Mucosa of descending colon (tissue), 3 donors: ENCODE data around the gene COIL. TPM values are rescaled to one million over a fixed set of nuclear protein-coding genes. Genes with fewer than 3 reads are reported as not detected.

Experiments
- ATAC-seq: fragments of 200-7000 bp; cut with Tn5 transposase; one replicate; pipeline ENCODE4 v1.9.1; 2020; ENCODE audit warnings: mild to moderate bottlenecking, moderate library complexity
- DNase-seq, 3 donors: peaks; one replicate each; pipeline ENCODE4 v3.0.0-alpha.2; 2020
- H3K36me3 ChIP-seq: fragments of 200-600 bp; one replicate; pipeline ENCODE4 v1.8.0; 2021; ENCODE audit warnings: low read depth, mild to moderate bottlenecking
- H3K4me1 ChIP-seq: fragments of 200-600 bp; one replicate; pipeline ENCODE4 v1.8.0; 2021; ENCODE audit warnings: low read depth, mild to moderate bottlenecking
- H3K4me3 ChIP-seq: fragments of 200-600 bp; one replicate; pipeline ENCODE4 v1.8.0; 2021; ENCODE audit warnings: mild to moderate bottlenecking
- H3K9me3 ChIP-seq: fragments of 200-600 bp; one replicate; pipeline ENCODE4 v1.8.0; 2021; ENCODE audit warnings: mild to moderate bottlenecking
- CTCF ChIP-seq: fragments of 200-600 bp; IDR thresholded peaks from one replicate; pipeline ENCODE4 v1.8.0; 2022; ENCODE audit warnings: antibody characterized with exemption, mild to moderate bottlenecking
- intact Hi-C, 2 donors: fragments of 100-400 bp; cut with DNase I in 1 of 2; cut with micrococcal nuclease in 1 of 2; formaldehyde crosslinking; loops; one replicate each; pipeline versions ENCODE4 v1.11.0 to v1.11.1; 2022; cut with DNase I, micrococcal nuclease
- total RNA-seq, 3 donors: library from RNA; stranded (reverse); fragmentation: NEBNext Ultra II Directional in 2 of 3; extraction: Animal tissue kit (Norgen Biotek cat#: 25700) in 2 of 3; gene quantifications; one replicate each; pipeline versions ENCODE4 v1.2.1 to v1.2.4, GENCODE V29; 2021 to 2023
- donor health status: DM: no; HTN: no; CAD: no; lungs with moderate emphysema.
- donor health status: DM: no; HTN: no; CAD: no.
- donor health status: DM: no; HTN: yes; CAD: no.

Gene COIL
- total RNA-seq, 3 donors from 2014 or later: 12.7 to 15.3 (median 14.1) TPM

DNA sequence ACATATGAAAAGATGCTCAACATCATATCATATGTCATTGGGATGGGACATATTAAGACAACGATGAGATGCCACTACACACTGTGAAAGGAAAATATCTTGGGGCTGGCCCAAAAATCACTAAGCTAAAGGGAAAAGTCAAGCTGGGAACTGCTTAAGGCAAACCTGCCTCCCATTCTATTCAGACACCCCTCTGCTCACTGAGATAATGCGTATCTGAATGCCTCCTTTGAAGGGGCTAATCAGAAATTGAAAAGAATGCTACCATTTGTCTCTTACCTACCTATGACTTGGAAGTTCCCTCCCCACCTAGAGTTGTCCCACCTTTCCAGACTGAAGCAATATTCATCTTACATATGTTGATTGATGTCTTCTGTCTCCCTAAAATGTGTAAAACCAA, 35.8 kb downstream of the COIL start:
- no peak for TF ChIP-seq CTCF
- Histone ChIP-seq H3K4me3 (no peak overlapping the region), H3K9me3 (peaks cover 12% of the 10 kb centered on the region), H3K36me3 (no peaks in the 10 kb centered on the region), H3K4me1 (no peaks in the 10 kb centered on the region)
- DNase-seq (no peak), ATAC-seq (no peak)
- intact Hi-C loops: no loop called here

GRCh38 chr17:56919717-56920116, 41.1 kb downstream of the COIL start:
- no peak for ATAC-seq
- TF ChIP-seq CTCF: no peak
- intact Hi-C loops: no loop called here
- H3K4me3 ChIP-seq: no peak overlapping the region
- no peak for DNase-seq
- no peaks in the 10 kb centered on the region for H3K36me3 ChIP-seq
- H3K9me3 ChIP-seq: no peaks in the 10 kb centered on the region
- H3K4me1 ChIP-seq: peaks cover 4% of the 10 kb centered on the region

GRCh38 chr17:56918916-56919315, 41.9 kb downstream of the COIL start:
- peaks cover 4% of the 10 kb centered on the region for H3K4me1 ChIP-seq
- intact Hi-C loops: no loop called here
- no peaks in the 10 kb centered on the region for H3K9me3 ChIP-seq
- ATAC-seq: no peak
- no peak for DNase-seq
- H3K4me3 ChIP-seq: no peak overlapping the region
- no peak for TF ChIP-seq CTCF
- no peaks in the 10 kb centered on the region for H3K36me3 ChIP-seq

GRCh38 chr17:56917559-56918296, 43.1 kb downstream of the COIL start:
- H3K4me3 ChIP-seq: no peak overlapping the region
- H3K36me3 ChIP-seq: no peaks in the 10 kb centered on the region
- ATAC-seq (no peak), DNase-seq (no peak)
- H3K9me3 ChIP-seq: no peaks in the 10 kb centered on the region
- no peak for TF ChIP-seq CTCF
- intact Hi-C loops: no loop called here
- H3K4me1 ChIP-seq: peaks cover 4% of the 10 kb centered on the region

DNA sequence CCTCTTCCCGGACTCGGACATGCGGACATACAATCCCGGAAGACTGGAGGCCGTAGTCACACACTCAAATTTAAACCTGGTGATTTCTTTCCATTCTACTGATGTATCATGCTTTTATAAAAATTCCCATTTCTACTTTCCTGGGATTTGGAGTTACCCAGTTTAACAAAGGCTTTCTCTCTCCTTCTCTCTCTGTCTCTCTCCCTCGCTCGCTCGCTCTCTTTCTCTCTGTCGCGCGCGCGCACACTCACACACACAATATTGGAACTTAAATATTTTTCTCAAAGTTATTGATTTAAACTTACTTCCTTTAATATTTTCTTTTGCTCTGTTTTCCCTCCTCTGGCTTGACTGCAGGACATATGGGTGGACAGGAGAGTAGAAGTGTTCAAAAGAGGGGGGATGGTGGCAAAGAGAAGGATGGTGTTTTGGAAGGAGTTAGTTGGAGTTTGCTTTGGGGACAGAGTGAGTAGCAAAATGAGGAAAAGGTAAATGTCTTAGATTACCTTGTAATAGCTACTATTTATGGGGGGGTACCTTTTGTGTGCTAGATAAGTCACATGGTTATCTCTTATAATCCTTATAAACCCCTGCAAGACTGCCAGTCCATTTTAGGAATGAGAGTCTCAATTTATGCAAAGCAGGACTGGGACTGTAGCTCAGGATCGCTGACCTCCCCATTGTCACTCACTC, 46.1 kb downstream of the COIL start:
- TF ChIP-seq CTCF: no peak
- Histone ChIP-seq H3K36me3 (no peaks in the 10 kb centered on the region), H3K4me3 (peak overlapping the region; percentile 69), H3K4me1 (peaks cover 22% of the 10 kb centered on the region), H3K9me3 (no peaks in the 10 kb centered on the region)
- intact Hi-C loops: no loop called here
- ATAC-seq (no peak), DNase-seq (peak in 2 of 3 donors; percentile 46 to 55)
